Keratinocyte (primary cell): ENCODE measurements around the gene YJU2. TPM values are rescaled to one million over a fixed set of nuclear protein-coding genes. Genes with fewer than 3 reads are reported as not detected.
A peak's percentile ranks its signal among the peaks of the same experiment; 100 is the strongest.

Experiments
- DNase-seq: peaks from one replicate; pipeline ENCODE4 v3.0.0-alpha.2; 2011; ENCODE audit warnings: low read depth, missing footprints, low spot score
- FAIRE-seq: peaks from 2 replicates; lab custom pipeline; 2011; peaks lifted over from hg19 to GRCh38; lab: Jason Lieb, UNC
- H2AFZ ChIP-seq: 2 replicates; pipeline ENCODE4 v1.6.0; 2012; ENCODE audit warnings: low read length, control low read depth, inconsistent platforms; ENCODE audit not compliant: control insufficient read depth
- H3K27ac ChIP-seq: 2 replicates; pipeline ENCODE4 v1.5.1; 2011; ENCODE audit warnings: low read length; ENCODE audit not compliant: control insufficient read depth, insufficient read depth
- H3K27me3 ChIP-seq: 3 replicates; pipeline ENCODE4 v1.6.0; 2011; ENCODE audit warnings: low read length; ENCODE audit not compliant: control insufficient read depth, insufficient read depth; ENCODE audit errors: extremely low read depth
- H3K36me3 ChIP-seq, 2 experiments: 2 replicates in 1 of 2; 3 replicates in 1 of 2; pipeline ENCODE4 v1.5.1; 2011; ENCODE audit warnings: low read length in 2 of 2, mild to moderate bottlenecking in 1 of 2; ENCODE audit not compliant: control insufficient read depth in 2 of 2, insufficient read depth in 2 of 2; ENCODE audit errors: extremely low read depth in 1 of 2
- H3K4me1 ChIP-seq: 3 replicates; pipeline ENCODE4 v1.5.1; 2011; ENCODE audit warnings: low read length; ENCODE audit not compliant: control insufficient read depth, insufficient read depth; ENCODE audit errors: extremely low read depth
- H3K4me2 ChIP-seq: 3 replicates; pipeline ENCODE4 v1.6.0; 2011; ENCODE audit warnings: low read depth, low read length; ENCODE audit not compliant: control insufficient read depth, insufficient read depth; ENCODE audit errors: extremely low read depth
- H3K4me3 ChIP-seq, 3 experiments: fragments of 200-600 bp in 1 of 3; sonication (generic) in 1 of 3; 2 replicates in 2 of 3; 3 replicates in 1 of 3; pipeline ENCODE4 v1.5.1; 2011 to 2016; ENCODE audit warnings: low read length in 3 of 3, mild to moderate bottlenecking in 3 of 3, control low read depth in 2 of 3, inconsistent platforms in 1 of 3, low read depth in 1 of 3, mixed read lengths in 1 of 3, mixed run types in 1 of 3, moderate library complexity in 1 of 3; ENCODE audit not compliant: control insufficient read depth in 2 of 3, insufficient read depth in 2 of 3; ENCODE audit errors: extremely low read depth in 1 of 3
- H3K79me2 ChIP-seq: 2 replicates; pipeline ENCODE4 v1.6.0; 2012; ENCODE audit warnings: low read length; ENCODE audit not compliant: control insufficient read depth, insufficient read depth
- H3K9ac ChIP-seq: 3 replicates; pipeline ENCODE4 v1.6.0; 2011; ENCODE audit warnings: low read length; ENCODE audit not compliant: control insufficient read depth, insufficient read depth; ENCODE audit errors: extremely low read depth
- H3K9me1 ChIP-seq: 3 replicates; pipeline ENCODE4 v1.6.0; 2011; ENCODE audit warnings: low read length; ENCODE audit not compliant: control insufficient read depth, insufficient read depth; ENCODE audit errors: extremely low read depth
- H3K9me3 ChIP-seq: 2 replicates; pipeline ENCODE4 v1.5.1; 2012; ENCODE audit warnings: low read depth, low read length; ENCODE audit not compliant: control insufficient read depth
- H4K20me1 ChIP-seq: 3 replicates; pipeline ENCODE4 v1.6.0; 2011; ENCODE audit warnings: low read length; ENCODE audit not compliant: control insufficient read depth, insufficient read depth; ENCODE audit errors: extremely low read depth
- CTCF ChIP-seq, 3 experiments: IDR thresholded peaks in 1 of 3; conservative IDR thresholded peaks in 1 of 3; optimal IDR thresholded peaks in 1 of 3; 2 replicates in 2 of 3; 3 replicates in 1 of 3; pipeline versions ENCODE3 to v1.5.1; 2011; ENCODE audit warnings: low read length in 3 of 3, mild to moderate bottlenecking in 3 of 3, moderate library complexity in 2 of 3, control low read depth in 1 of 3, inconsistent platforms in 1 of 3; ENCODE audit not compliant: insufficient read depth in 2 of 3; ENCODE audit errors: extremely low read depth in 1 of 3
- EZH2 ChIP-seq: IDR thresholded peaks from one replicate; pipeline ENCODE4 v1.6.1; 2012; ENCODE audit warnings: inconsistent platforms, mild to moderate bottlenecking, low read length, moderate library complexity
- dilution Hi-C: fragments of 300-500 bp; cut with MboI; formaldehyde crosslinking; loops from one replicate; pipeline ENCODE4 v1.7.0; 2020; ENCODE audit warnings: low sequenced_read_pairs; ENCODE audit not compliant: extremely low pct_ligation_motif_present
- polyA plus RNA-seq, 5 experiments: library from polyadenylated mRNA; depleted of rRNA in 3 of 5; stranded (reverse) in 3 of 5; stranded (forward) in 1 of 5; unstranded in 1 of 5; fragments of >200 nt; gene quantifications; 1 replicate in 1 of 5; 2 replicates in 3 of 5; 3 replicates in 1 of 5; pipeline versions ENCODE4 v1.2.1 to v1.2.3, GENCODE V29; 2011 to 2012; ENCODE audit warnings: missing spikeins in 2 of 5, low read depth in 1 of 5, low replicate concordance in 1 of 5

The YJU2 gene
- polyA plus RNA-seq, 1 donor (not counting 4 experiments of a cell fraction or from before 2014, with no cell fraction given), result 13.7 TPM

- Histone ChIP-seq H3K27me3 (peaks cover 33% of the 10 kb centered on the region), H3K36me3 (no peaks in the 10 kb centered on the region), H3K27ac (no peak overlapping the region), H3K9ac (no peak overlapping the region), H4K20me1 (no peaks in the 10 kb centered on the region), H3K79me2 (no peaks in the 10 kb centered on the region), H3K4me1 (no peaks in the 10 kb centered on the region), H3K4me2 (no peak overlapping the region), H3K9me1 (no peaks in the 10 kb centered on the region), H2AFZ (no peak overlapping the region), H3K9me3 (no peaks in the 10 kb centered on the region), H3K4me3 (no peak overlapping the region)
- FAIRE-seq (no peak), DNase-seq (no peak)
- dilution Hi-C loops, result no loop called here
- TF ChIP-seq CTCF (optimal IDR thresholded peaks at IDR 0.05 in 1 of 3, IDR thresholded peaks at IDR 0.05 in 1 of 3, conservative IDR thresholded peaks at IDR 0.05 in 1 of 3; ENCODE audit: extremely low read depth in 1 of 3, insufficient read depth in 2 of 3, low read length in 3 of 3) (no peak), EZH2 (no peak)
These were observed 31.1 kb downstream of the YJU2 start for GRCh38 chr19:4278010-4278409.

- Histone ChIP-seq H3K9ac (no peak within 1 kb of the TSS), H2AFZ (no peak within 1 kb of the TSS), H3K9me1 (no peaks in the 10 kb centered on the region), H3K36me3 (no peaks in the 10 kb centered on the region), H3K27me3 (peaks cover 33% of the 10 kb centered on the region), H3K4me1 (no peaks in the 10 kb centered on the region), H4K20me1 (no peaks in the 10 kb centered on the region), H3K4me3 (no peak within 1 kb of the TSS), H3K9me3 (no peaks in the 10 kb centered on the region), H3K79me2 (no peaks in the 10 kb centered on the region), H3K27ac (no peak within 1 kb of the TSS), H3K4me2 (no peak within 1 kb of the TSS)
- TF ChIP-seq CTCF (optimal IDR thresholded peaks at IDR 0.05 in 1 of 3, IDR thresholded peaks at IDR 0.05 in 1 of 3, conservative IDR thresholded peaks at IDR 0.05 in 1 of 3; ENCODE audit: extremely low read depth in 1 of 3, insufficient read depth in 2 of 3, low read length in 3 of 3) (no peak), EZH2 (peak; percentile 50)
- no peak for DNase-seq
- dilution Hi-C loops, result no loop called here
- FAIRE-seq, result no peak
These were observed 31.8 kb downstream of the YJU2 start, which contains the start of gene SHD for GRCh38 chr19:4278419-4279266. Gene SHD (plus strand): TSS chr19:4279266. CDS start chr19:4280064, 798 bp downstream.
